Mucosa of rectum (tissue), 2 donors: ENCODE results near the gene LRRC47.

Experiments
- H3K27ac ChIP-seq, 2 donors: one replicate each; pipeline ENCODE4 v1.7.0; 2013; ENCODE audit warnings: inconsistent platforms in 2 of 2, low read depth in 2 of 2, low read length in 2 of 2
- H3K27me3 ChIP-seq, 2 donors: one replicate each; pipeline ENCODE4 v1.7.0; 2013; ENCODE audit warnings: low read length in 2 of 2; ENCODE audit not compliant: control insufficient read depth in 2 of 2, insufficient read depth in 2 of 2
- H3K36me3 ChIP-seq, 2 donors: one replicate each; pipeline ENCODE4 v1.7.0; 2013; ENCODE audit warnings: low read length in 2 of 2; ENCODE audit not compliant: control insufficient read depth in 2 of 2, insufficient read depth in 2 of 2
- H3K4me1 ChIP-seq, 2 donors: one replicate each; pipeline ENCODE4 v1.7.0; 2013; ENCODE audit warnings: low read length in 2 of 2, mild to moderate bottlenecking in 1 of 2; ENCODE audit not compliant: control insufficient read depth in 2 of 2, insufficient read depth in 2 of 2
- H3K4me3 ChIP-seq, 2 donors: one replicate each; pipeline ENCODE4 v1.7.0; 2013; ENCODE audit warnings: low read length in 2 of 2
- H3K9ac ChIP-seq, 2 donors: one replicate each; pipeline ENCODE4 v1.7.0; 2013; ENCODE audit warnings: low read length in 2 of 2, low read depth in 1 of 2, mild to moderate bottlenecking in 1 of 2
- H3K9me3 ChIP-seq, 2 donors: one replicate each; pipeline ENCODE4 v1.7.0; 2013; ENCODE audit warnings: low read length in 2 of 2; ENCODE audit not compliant: control insufficient read depth in 2 of 2
- donor health status: healthy.
- donor health status: Normal muscosa, but diverticular disease.

The LRRC47 gene

GRCh38 chr1:3734602-3735001, 61.7 kb downstream of the LRRC47 start:
- Histone ChIP-seq H3K4me3 (no peak overlapping the region), H3K4me1 (no peaks in the 10 kb centered on the region), H3K9ac (no peak overlapping the region), H3K27me3 (no peaks in the 10 kb centered on the region), H3K9me3 (no peaks in the 10 kb centered on the region), H3K27ac (no peak overlapping the region), H3K36me3 (peaks cover 0 to 5% of the 10 kb centered on the region in 2 donors)

DNA sequence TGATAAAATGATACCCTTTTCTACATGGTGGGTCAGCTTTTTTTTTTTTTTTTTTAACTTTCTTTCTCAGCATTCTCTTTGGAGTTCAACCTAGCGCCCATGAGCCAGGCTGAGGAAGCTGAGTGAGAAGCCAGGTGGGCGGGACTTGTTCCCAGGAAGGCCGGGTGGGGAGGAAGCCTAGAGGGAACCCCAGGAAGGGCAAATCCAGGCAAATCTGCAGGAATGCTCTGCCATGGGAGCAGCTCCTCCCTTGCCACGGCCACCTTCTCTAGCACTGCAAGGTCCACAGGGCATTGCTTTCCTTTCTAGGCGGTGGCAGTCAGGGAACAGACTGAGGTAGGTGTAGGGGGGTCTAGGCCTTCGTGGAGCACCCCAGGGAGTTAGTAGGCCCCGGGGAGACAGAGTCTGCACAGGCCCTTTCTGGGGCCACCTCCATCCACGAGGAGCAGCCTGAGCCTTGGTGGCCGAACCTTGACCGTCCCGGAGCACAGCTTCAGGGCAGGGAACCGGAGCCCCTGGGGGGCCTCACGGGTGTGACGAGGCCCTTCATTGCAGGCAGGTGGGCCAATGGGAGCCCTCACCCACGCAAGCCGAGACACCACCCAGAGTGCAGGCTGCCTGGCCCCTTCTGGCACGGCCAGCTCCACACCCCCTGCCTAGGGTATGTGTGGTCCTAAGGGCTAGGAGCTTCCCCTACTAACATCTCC, 62.3 kb downstream of the LRRC47 start:
- no peaks in the 10 kb centered on the region for H3K4me1 ChIP-seq
- H3K27me3 ChIP-seq: no peaks in the 10 kb centered on the region
- H3K27ac ChIP-seq: no peak overlapping the region
- no peaks in the 10 kb centered on the region for H3K9me3 ChIP-seq
- no peak overlapping the region for H3K4me3 ChIP-seq
- H3K9ac ChIP-seq: no peak overlapping the region
- peaks cover 0 to 4% of the 10 kb centered on the region in 2 donors for H3K36me3 ChIP-seq

GRCh38 chr1:3733094-3733882, 63.0 kb downstream of the LRRC47 start:
- H3K27me3 ChIP-seq: peaks cover 0 to 1% of the 10 kb centered on the region in 2 donors
- H3K4me3 ChIP-seq: no peak overlapping the region
- no peaks in the 10 kb centered on the region for H3K4me1 ChIP-seq
- no peak overlapping the region for H3K9ac ChIP-seq
- H3K36me3 ChIP-seq: no peaks in the 10 kb centered on the region
- no peaks in the 10 kb centered on the region for H3K9me3 ChIP-seq
- no peak overlapping the region for H3K27ac ChIP-seq

GRCh38 chr1:3732434-3733093, 63.7 kb downstream of the LRRC47 start:
- Histone ChIP-seq H3K27ac (no peak overlapping the region), H3K9ac (no peak overlapping the region), H3K36me3 (no peaks in the 10 kb centered on the region), H3K4me1 (no peaks in the 10 kb centered on the region), H3K4me3 (no peak overlapping the region), H3K27me3 (peaks cover 0 to 2% of the 10 kb centered on the region in 2 donors), H3K9me3 (no peaks in the 10 kb centered on the region)

GRCh38 chr1:3731583-3732433, 64.5 kb downstream of the LRRC47 start:
- no peaks in the 10 kb centered on the region for H3K36me3 ChIP-seq
- no peaks in the 10 kb centered on the region for H3K4me1 ChIP-seq
- no peak overlapping the region for H3K4me3 ChIP-seq
- no peaks in the 10 kb centered on the region for H3K9me3 ChIP-seq
- H3K27ac ChIP-seq: no peak overlapping the region
- H3K9ac ChIP-seq: no peak overlapping the region
- H3K27me3 ChIP-seq: peaks cover 0 to 2% of the 10 kb centered on the region in 2 donors

GRCh38 chr1:3730543-3731247, 65.6 kb downstream of the LRRC47 start:
- Histone ChIP-seq H3K4me3 (no peak overlapping the region), H3K36me3 (no peaks in the 10 kb centered on the region), H3K9ac (no peak overlapping the region), H3K27ac (no peak overlapping the region), H3K9me3 (no peaks in the 10 kb centered on the region), H3K27me3 (peaks cover 0 to 2% of the 10 kb centered on the region in 2 donors), H3K4me1 (no peaks in the 10 kb centered on the region)

DNA sequence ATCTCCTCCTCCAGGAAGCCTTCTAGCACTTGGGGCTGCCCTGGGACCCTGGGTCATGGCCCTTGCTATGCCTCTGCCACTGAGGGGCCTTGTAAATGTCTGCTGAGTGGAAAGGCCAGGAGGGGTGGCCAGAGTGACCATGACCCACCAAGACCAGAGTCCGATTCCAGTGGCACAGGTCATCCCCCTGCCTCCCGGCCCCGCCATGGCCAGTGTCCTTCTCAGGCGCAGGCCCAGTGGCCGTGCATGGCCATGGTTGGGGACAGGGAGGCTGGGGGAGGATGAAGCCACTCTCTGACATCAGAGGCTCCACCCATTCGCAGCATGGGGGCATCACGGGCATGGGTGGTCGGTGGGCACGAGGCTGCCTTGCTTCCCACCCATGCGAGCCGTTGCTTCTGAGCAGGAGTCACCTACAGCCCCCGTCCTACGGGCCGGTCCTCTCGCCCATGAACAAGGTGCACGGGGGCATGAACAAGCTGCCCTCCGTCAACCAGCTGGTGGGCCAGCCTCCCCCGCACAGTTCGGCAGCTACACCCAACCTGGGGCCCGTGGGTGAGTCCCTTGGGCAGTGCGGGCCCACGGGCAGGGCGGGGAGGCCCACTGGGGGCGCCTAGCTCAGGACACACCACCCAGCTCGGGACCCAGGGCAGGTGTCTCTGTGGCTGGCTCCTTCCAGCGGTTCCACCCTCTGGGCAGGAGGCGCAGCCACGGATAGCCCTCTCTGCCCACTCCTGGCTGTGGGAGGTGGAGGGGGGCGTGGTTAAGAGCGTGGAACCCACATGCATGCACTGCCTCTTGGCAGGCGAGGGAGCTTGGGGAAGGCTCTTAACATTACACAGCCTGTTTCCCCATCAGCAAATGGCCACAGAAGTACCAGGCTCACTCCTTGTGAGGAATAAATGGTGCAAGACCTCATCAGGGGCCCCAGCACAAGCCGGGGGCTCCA, 66.4 kb downstream of the LRRC47 start:
- Histone ChIP-seq H3K27ac (no peak overlapping the region), H3K4me3 (no peak overlapping the region), H3K9me3 (no peaks in the 10 kb centered on the region), H3K4me1 (no peaks in the 10 kb centered on the region), H3K36me3 (no peaks in the 10 kb centered on the region), H3K9ac (no peak overlapping the region), H3K27me3 (peaks cover 0 to 2% of the 10 kb centered on the region in 2 donors)
